Measurements from ENCODE around the gene RDH12. TPM values are rescaled to one million over a fixed set of nuclear protein-coding genes. Genes with fewer than 3 reads are reported as not detected.

Gene RDH12
- total RNA-seq, 4 donors from 2014 or later, result 27.3 to 99.8 (median 81.8) TPM

DNA sequence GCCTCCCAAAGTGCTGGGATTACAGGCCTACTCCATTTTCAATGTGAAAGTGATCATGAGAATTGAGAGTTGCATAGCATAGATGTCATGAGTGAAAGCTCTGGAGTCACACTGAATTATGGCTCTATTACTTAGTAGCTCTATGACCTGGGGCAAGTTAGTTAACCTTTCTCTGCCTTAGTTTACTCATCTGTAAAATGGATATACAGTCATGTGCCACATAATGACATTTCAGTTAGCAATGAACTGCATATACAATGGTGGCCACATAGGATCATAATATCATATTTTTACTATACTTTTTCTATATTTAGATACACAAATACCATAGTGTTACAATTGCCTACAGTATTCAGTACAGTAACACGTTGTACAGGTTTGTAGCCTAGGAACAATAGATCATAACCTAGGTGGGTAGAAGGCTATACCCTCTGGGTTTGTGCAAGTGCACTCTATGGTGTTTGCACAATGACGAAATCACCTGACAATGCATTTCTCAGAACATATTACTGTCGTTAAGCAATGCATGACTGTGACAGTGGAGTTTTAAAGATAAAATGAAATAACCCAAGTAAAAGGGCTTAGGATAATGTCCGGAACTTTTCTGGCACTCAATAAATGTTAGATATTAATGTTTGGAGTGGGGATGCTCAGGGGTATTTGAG lies 61.6 kb downstream of the RDH12 start:
- no peaks in the 10 kb centered on the region for H3K27me3 ChIP-seq
- H3K9me3 ChIP-seq, result no peaks in the 10 kb centered on the region
- no peak overlapping the region for H3K4me3 ChIP-seq
- DNase-seq (ENCODE audit: low spot score in 2 of 2), result no peak
- no peak overlapping the region for H3K27ac ChIP-seq
- peaks cover 85% of the 10 kb centered on the region for H3K36me3 ChIP-seq
- 76% methylated on average over 4 of the region's 4 CpGs for WGBS
- TF ChIP-seq, protein P1, sequence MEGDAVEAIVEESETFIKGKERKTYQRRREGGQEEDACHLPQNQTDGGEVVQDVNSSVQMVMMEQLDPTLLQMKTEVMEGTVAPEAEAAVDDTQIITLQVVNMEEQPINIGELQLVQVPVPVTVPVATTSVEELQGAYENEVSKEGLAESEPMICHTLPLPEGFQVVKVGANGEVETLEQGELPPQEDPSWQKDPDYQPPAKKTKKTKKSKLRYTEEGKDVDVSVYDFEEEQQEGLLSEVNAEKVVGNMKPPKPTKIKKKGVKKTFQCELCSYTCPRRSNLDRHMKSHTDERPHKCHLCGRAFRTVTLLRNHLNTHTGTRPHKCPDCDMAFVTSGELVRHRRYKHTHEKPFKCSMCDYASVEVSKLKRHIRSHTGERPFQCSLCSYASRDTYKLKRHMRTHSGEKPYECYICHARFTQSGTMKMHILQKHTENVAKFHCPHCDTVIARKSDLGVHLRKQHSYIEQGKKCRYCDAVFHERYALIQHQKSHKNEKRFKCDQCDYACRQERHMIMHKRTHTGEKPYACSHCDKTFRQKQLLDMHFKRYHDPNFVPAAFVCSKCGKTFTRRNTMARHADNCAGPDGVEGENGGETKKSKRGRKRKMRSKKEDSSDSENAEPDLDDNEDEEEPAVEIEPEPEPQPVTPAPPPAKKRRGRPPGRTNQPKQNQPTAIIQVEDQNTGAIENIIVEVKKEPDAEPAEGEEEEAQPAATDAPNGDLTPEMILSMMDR (IDR thresholded peaks at IDR 0.05), result no peak
- TF ChIP-seq EP300 (IDR thresholded peaks at IDR 0.05), result no peak
- H3K4me1 ChIP-seq, result peaks cover 8% of the 10 kb centered on the region

DNA sequence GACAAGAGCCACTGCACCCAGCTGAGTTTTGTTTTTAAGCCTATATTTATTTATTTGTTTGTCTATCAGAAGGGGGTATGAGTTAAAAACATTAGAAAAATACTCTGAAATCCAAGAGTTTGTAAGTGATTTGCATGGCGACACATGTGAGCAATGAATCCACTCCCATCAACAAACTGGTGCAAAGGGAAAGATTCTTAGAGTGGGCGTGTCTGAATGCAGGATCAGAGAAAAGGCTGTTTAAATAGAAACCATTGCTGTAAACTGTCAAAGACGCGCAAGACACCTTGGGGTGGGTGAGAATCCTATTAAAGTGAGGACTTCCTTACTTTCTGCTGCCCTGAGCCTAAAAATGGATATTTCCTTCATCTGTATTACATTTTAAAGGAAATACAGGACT lies 62.8 kb downstream of the RDH12 start:
- TF ChIP-seq POLR2A (IDR thresholded peaks at IDR 0.05) (no peak), POLR2AphosphoS5 (IDR thresholded peaks at IDR 0.05) (no peak)
- TF ChIP-seq, protein P1 (IDR thresholded peaks at IDR 0.05), result no peak
- peaks cover 8% of the 10 kb centered on the region for H3K4me1 ChIP-seq
- 93% methylated on average over 4 of the region's 4 CpGs for WGBS
- H3K36me3 ChIP-seq, result peaks cover 95% of the 10 kb centered on the region
- no peak overlapping the region for H3K4me3 ChIP-seq
- no peak for DNase-seq (ENCODE audit: low spot score in 2 of 2)
- H3K27ac ChIP-seq, result no peak overlapping the region
- no peaks in the 10 kb centered on the region for H3K27me3 ChIP-seq
- no peaks in the 10 kb centered on the region for H3K9me3 ChIP-seq

DNA sequence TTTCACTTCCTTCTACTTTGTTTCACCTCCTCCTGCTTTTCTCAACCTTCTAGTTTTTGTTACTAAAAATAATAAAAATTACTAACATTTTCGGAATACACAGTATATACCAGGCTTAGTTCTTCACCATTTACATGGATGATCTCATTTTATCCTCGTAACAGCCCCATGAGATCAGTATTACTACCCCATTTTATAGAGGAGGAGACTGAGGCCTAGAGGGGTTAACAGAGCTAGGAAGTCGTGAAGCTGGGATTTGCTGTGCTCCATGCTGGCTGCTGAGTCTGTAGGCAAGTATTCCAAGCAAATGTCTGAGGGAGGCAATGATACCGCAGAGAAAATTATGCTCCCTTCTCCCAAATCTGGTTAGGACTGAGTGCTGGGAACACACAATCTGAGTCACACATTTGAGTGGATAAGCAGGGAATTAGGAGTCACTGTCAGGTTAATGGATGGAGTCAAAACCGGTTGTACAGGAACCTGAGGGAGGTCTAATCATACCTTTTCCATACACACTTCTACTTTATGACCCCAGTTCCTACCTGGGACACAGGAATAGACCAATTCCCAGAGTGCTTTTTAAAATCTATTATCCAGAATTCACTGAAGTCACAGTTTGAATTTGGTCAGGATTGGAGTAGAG lies 63.6 kb downstream of the RDH12 start:
- WGBS, result 76% methylated on average over 5 of the region's 5 CpGs
- Histone ChIP-seq H3K27ac (no peak overlapping the region), H3K36me3 (peaks cover 95% of the 10 kb centered on the region), H3K4me3 (no peak overlapping the region), H3K9me3 (no peaks in the 10 kb centered on the region), H3K4me1 (peaks cover 8% of the 10 kb centered on the region), H3K27me3 (no peaks in the 10 kb centered on the region)
- no peak for DNase-seq (ENCODE audit: low spot score in 2 of 2)
- TF ChIP-seq POLR2AphosphoS5 (IDR thresholded peaks at IDR 0.05), result no peak
- TF ChIP-seq POLR2A (IDR thresholded peaks at IDR 0.05), result no peak
- no peak for TF ChIP-seq EP300 (IDR thresholded peaks at IDR 0.05)
- TF ChIP-seq, protein P1 (IDR thresholded peaks at IDR 0.05), result no peak

DNA sequence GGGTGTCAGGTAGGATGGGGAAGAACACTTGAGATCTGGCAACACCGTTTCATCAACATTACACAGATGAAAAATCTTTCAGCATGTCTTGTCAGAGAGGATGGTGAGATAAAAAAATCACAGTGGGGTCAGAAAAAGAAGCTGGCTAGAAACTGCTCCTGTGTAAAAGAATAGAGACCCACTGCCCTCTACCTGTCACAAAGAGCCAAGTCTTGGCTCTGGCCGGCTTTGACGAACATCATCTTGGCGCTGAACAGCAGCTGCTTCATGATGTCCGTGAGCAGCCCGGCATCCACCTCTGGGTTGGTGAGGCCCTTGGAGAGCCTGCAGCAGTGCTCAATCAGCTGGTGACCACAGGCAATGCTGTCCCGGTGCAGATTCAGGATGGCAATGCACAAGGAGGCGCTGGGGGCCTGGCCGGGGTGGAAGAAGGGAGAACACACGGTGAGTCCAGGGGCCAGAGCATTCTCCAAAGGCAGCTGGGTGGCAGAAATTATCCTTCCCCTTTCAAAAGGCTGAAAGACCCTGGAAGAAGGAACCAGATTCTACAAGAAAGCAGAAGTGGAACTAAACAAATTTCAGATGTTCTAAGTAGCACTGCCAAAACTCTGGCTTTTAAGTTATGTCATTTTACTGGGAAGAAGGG lies 64.5 kb downstream of the RDH12 start:
- Histone ChIP-seq H3K36me3 (peaks cover 95% of the 10 kb centered on the region), H3K9me3 (no peaks in the 10 kb centered on the region), H3K27me3 (no peaks in the 10 kb centered on the region), H3K27ac (no peak overlapping the region), H3K4me1 (peaks cover 8% of the 10 kb centered on the region), H3K4me3 (no peak overlapping the region)
- TF ChIP-seq POLR2A (IDR thresholded peaks at IDR 0.05) (no peak), EP300 (IDR thresholded peaks at IDR 0.05) (no peak), POLR2AphosphoS5 (IDR thresholded peaks at IDR 0.05) (no peak)
- TF ChIP-seq, protein P1 (IDR thresholded peaks at IDR 0.05), result no peak
- WGBS, result 79% methylated on average over 9 of the region's 10 CpGs
- no peak for DNase-seq (ENCODE audit: low spot score in 2 of 2)

DNA sequence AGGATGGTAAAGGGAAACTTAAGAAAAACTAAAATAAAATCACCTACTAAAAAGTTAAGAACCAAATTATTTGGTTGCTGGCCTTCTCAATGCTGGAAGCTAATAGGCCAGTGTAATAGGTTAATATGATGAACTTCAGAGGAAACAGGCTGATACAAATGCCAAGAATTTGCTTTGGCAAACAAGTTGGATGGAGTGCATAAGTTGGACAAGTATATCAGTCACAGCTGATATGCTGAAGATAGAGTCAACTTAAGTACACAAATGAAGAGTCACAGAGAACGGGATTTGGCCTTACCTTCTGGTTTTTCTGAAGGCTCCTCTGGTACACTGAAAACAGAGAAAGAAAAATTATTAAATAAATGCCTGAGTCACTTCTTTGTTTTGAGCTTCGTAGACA lies 66.5 kb downstream of the RDH12 start:
- Histone ChIP-seq H3K36me3 (peaks cover 96% of the 10 kb centered on the region), H3K9me3 (no peaks in the 10 kb centered on the region), H3K4me1 (peaks cover 8% of the 10 kb centered on the region), H3K4me3 (no peak overlapping the region), H3K27me3 (no peaks in the 10 kb centered on the region), H3K27ac (no peak overlapping the region)
- 87% methylated on average over 2 of the region's 2 CpGs for WGBS
- DNase-seq (ENCODE audit: low spot score in 2 of 2), result no peak
- TF ChIP-seq POLR2A (IDR thresholded peaks at IDR 0.05) (no peak), POLR2AphosphoS5 (IDR thresholded peaks at IDR 0.05) (no peak), EP300 (IDR thresholded peaks at IDR 0.05) (no peak)
- TF ChIP-seq, protein P1 (IDR thresholded peaks at IDR 0.05), result no peak

Measured in suprapubic skin (tissue), 4 donors.